Naive thymus-derived CD4-positive, alpha-beta T cell (primary cell): ENCODE measurements around the gene ZNF569. TPM values are rescaled to one million over a fixed set of nuclear protein-coding genes. Genes with fewer than 3 reads are reported as not detected.
"Not testable (repeated sequence)": the region's sequence is repeated elsewhere in the genome, so short reads cannot be mapped to it uniquely, and the experiment has no call there.

Experiments
- ATAC-seq: fragments of 150-1000 bp; cut with Tn5 transposase; 2 replicates; pipeline ENCODE4 v1.10.0; 2021; ENCODE audit warnings: mild to moderate bottlenecking, moderate library complexity
- CTCF ChIA-PET: fragments of 350-600 bp; sonication (Branson Sonifier 250); formaldehyde crosslinking; loops from one replicate; lab custom pipeline; 2021; ENCODE audit warnings: antibody characterized with exemption; lab: Charles Lee
- POLR2A ChIA-PET: fragments of 350-600 bp; sonication (Branson Sonifier 250); formaldehyde crosslinking; loops from one replicate; lab custom pipeline; 2021; ENCODE audit warnings: antibody characterized with exemption, inconsistent platforms; lab: Charles Lee
- DNase-seq, 9 donors: peaks; one replicate each; pipeline versions ENCODE4 v3.0.0 to v3.0.0-alpha.2; 2020 to 2022; ENCODE audit warnings: mixed read lengths in 1 of 9
- H3K27ac ChIP-seq: one replicate; pipeline ENCODE4 v1.7.0; 2013; ENCODE audit warnings: mild to moderate bottlenecking, low read depth, low read length, moderate library complexity
- H3K27me3 ChIP-seq, 2 donors: one replicate each; pipeline ENCODE4 v1.7.0; 2013; ENCODE audit warnings: low read length in 2 of 2, mild to moderate bottlenecking in 2 of 2, moderate library complexity in 2 of 2; ENCODE audit not compliant: control insufficient read depth in 2 of 2, insufficient read depth in 2 of 2
- H3K36me3 ChIP-seq, 3 experiments: 1 replicate in 2 of 3; 2 replicates in 1 of 3; pipeline ENCODE4 v1.7.0; 2013; ENCODE audit warnings: low read length in 3 of 3, mild to moderate bottlenecking in 3 of 3, moderate library complexity in 1 of 3; ENCODE audit not compliant: insufficient read depth in 3 of 3, control insufficient read depth in 2 of 3
- H3K4me1 ChIP-seq, 2 donors: one replicate each; pipeline ENCODE4 v1.7.0; 2013; ENCODE audit warnings: low read length in 2 of 2, mild to moderate bottlenecking in 2 of 2, moderate library complexity in 1 of 2; ENCODE audit not compliant: control insufficient read depth in 2 of 2, insufficient read depth in 2 of 2
- H3K4me3 ChIP-seq: 2 replicates; pipeline ENCODE4 v1.7.0; 2013; ENCODE audit warnings: mild to moderate bottlenecking, low read length
- H3K9me3 ChIP-seq, 3 experiments: 1 replicate in 2 of 3; 2 replicates in 1 of 3; pipeline ENCODE4 v1.7.0; 2013; ENCODE audit warnings: low read length in 3 of 3; ENCODE audit not compliant: control insufficient read depth in 2 of 3
- H3K27ac Mint-ChIP-seq, 9 donors: one replicate each; pipeline ENCODE4 v1.8.0; 2020 to 2022; ENCODE audit warnings: mixed read lengths in 9 of 9, mild to moderate bottlenecking in 8 of 9, moderate library complexity in 5 of 9, inconsistent platforms in 2 of 9
- H3K27me3 Mint-ChIP-seq, 5 donors: one replicate each; pipeline ENCODE4 v1.8.0; 2021 to 2022; ENCODE audit warnings: mixed read lengths in 5 of 5, mild to moderate bottlenecking in 1 of 5
- H3K36me3 Mint-ChIP-seq, 5 donors: one replicate each; pipeline ENCODE4 v1.8.0; 2020 to 2022; ENCODE audit warnings: mixed read lengths in 5 of 5, mild to moderate bottlenecking in 3 of 5, inconsistent platforms in 1 of 5
- H3K4me1 Mint-ChIP-seq, 7 donors: one replicate each; pipeline ENCODE4 v1.8.0; 2020 to 2022; ENCODE audit warnings: mixed read lengths in 7 of 7, mild to moderate bottlenecking in 3 of 7, inconsistent platforms in 1 of 7
- H3K4me3 Mint-ChIP-seq, 10 donors: one replicate each; pipeline ENCODE4 v1.8.0; 2020 to 2022; ENCODE audit warnings: mild to moderate bottlenecking in 10 of 10, mixed read lengths in 10 of 10, moderate library complexity in 6 of 10, inconsistent platforms in 2 of 10
- H3K9me3 Mint-ChIP-seq, 11 donors: one replicate each; pipeline ENCODE4 v1.8.0; 2020 to 2022; ENCODE audit warnings: mixed read lengths in 11 of 11, mild to moderate bottlenecking in 4 of 11, inconsistent platforms in 1 of 11, moderate library complexity in 1 of 11
- intact Hi-C, 2 donors: fragments of 100-400 bp; cut with micrococcal nuclease; formaldehyde crosslinking; loops; one replicate each; pipeline ENCODE4 v1.15.1; 2023
- polyA plus RNA-seq, 2 donors: library from polyadenylated mRNA; unstranded; fragments of 300-500 nt; fragmentation: Illumina TruSeq; gene quantifications; one replicate each; pipeline ENCODE4 v1.2.3, GENCODE V29; 2021
- total RNA-seq, 6 experiments: library from RNA in 5 of 6; stranded (reverse) in 5 of 6; gene quantifications; 1 replicate in 5 of 6; 2 replicates in 1 of 6; pipeline ENCODE4 v1.2.3 and lab custom pipeline; 2021 to 2026

The ZNF569 gene
- total and polyA plus RNA-seq, 7 experiments from 2014 or later: 4.1 to 16.4 (median 5.9) TPM

DNA sequence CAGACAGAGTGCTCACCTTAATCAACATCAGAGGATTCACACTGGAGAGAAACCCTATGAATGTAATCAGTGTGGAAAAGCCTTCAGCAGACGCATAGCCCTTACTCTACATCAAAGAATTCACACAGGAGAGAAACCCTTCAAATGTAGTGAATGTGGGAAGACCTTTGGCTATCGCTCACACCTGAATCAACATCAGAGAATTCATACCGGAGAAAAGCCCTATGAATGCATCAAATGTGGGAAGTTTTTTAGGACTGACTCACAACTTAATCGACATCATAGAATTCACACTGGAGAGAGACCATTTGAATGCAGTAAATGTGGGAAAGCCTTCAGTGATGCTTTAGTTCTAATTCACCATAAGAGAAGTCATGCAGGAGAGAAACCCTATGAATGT lies 78.0 kb downstream of the ZNF569 start:
- no peak overlapping the region for H3K4me3 ChIP-seq
- ATAC-seq (no peak), DNase-seq (no peak)
- POLR2A ChIA-PET: interaction anchor here (0.7 kb wide), 1 partner anchor 52 kb away, joined by 5 read pairs; no protein-coding TSS in a partner anchor
- peaks cover 31 to 62% (median 54%) of the 10 kb centered on the region in 5 donors for H3K36me3 Mint-ChIP-seq
- H3K4me1 Mint-ChIP-seq: no peaks in the 10 kb centered on the region
- H3K27ac ChIP-seq: no peak overlapping the region
- H3K27me3 Mint-ChIP-seq: no peaks in the 10 kb centered on the region
- H3K9me3 Mint-ChIP-seq: peaks cover 4 to 97% (median 70%) of the 10 kb centered on the region in 11 donors
- H3K27ac Mint-ChIP-seq: no peak overlapping the region
- H3K9me3 ChIP-seq: peaks cover 18 to 88% (median 43%) of the 10 kb centered on the region in 3 experiments
- H3K4me1 ChIP-seq: no peaks in the 10 kb centered on the region
- H3K36me3 ChIP-seq: peaks cover 4 to 53% (median 16%) of the 10 kb centered on the region in 3 experiments
- CTCF ChIA-PET: no interaction called here
- intact Hi-C loops: no loop called here
- no peaks in the 10 kb centered on the region for H3K27me3 ChIP-seq
- H3K4me3 Mint-ChIP-seq: no peak overlapping the region

DNA sequence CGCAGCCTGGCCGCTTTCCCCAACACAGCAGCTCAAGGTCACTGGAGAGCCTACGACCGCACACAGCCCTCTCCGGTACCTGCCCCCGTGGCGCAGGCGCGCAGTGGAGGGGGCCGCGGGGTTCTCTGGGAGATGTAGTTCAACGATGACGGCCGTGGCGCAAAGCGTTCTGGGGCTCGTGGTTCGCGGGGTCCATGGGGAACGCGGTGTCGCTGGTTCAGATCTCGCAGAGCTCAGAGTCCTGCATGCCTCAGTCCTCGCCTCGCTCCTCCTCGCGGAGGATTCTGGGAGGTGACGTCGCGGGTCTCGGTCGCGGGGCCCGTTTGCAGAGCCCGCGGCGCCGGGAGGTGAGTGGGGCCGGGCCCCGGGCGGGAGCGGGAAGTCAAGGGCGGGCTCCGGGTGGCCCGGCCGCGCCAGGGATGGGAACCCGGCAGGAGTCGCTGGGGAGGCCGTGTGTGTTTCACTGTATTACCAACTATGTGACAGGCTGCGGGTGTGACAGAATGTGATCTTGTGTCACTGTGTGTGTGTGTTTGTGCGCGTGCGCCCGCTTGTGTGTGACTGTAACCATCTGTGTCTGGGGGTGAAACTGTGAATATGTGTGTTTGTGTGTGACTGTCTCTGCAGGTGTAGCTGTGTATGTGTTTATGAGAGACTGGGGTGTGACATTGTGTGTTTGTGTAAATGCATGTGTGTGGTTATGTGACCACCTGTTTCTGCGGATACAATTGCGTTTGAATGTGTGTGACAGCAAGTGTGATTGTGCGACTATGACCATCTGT lies 96.2 kb downstream of the ZNF569 start, which contains the start of gene ZNF527:
Gene ZNF527 (plus strand): TSS at position 220 of the 782 bp plus-strand sequence. CDS start 3,100 bp downstream, outside the sequence.
- ChIA-PET CTCF (no interaction called here), POLR2A (interaction anchor here (0.7 to 2.2 kb wide), 23 partner anchors 11 to 1231 kb away, joined by 3 to 16 read pairs (median 5); partner anchors contain the start of genes CAPNS1, SIPA1L3, WDR87 and ZNF146)
- peaks cover 7 to 25% (median 17%) of the 10 kb centered on the region in 7 donors for H3K4me1 Mint-ChIP-seq
- H3K27ac Mint-ChIP-seq: peak within 1 kb of the TSS; percentile 87 to 99 (median 97)
- intact Hi-C loops: loop anchor here (1.0 to 10.0 kb wide), 26 partner anchors 37 to 953 kb away; partner anchors contain the start of genes SIPA1L3 (in 2 of the 2), ZFP30 (in 2 of the 2), ZNF345 (in 2 of the 2) and ZNF383 (in 2 of the 2)
- peak within 1 kb of the TSS; percentile 74 for H3K27ac ChIP-seq
- peaks cover 0 to 27% (median 8%) of the 10 kb centered on the region in 11 donors for H3K9me3 Mint-ChIP-seq
- H3K4me3 Mint-ChIP-seq: peak within 1 kb of the TSS; percentile 92 to 100 (median 98)
- peaks cover 0 to 23% (median 0%) of the 10 kb centered on the region in 3 experiments for H3K9me3 ChIP-seq
- H3K4me3 ChIP-seq: peak within 1 kb of the TSS; percentile 85
- ATAC-seq (peak; percentile 96), DNase-seq (peak; percentile 92 to 97 (median 96))
- peaks cover 0 to 8% of the 10 kb centered on the region in 2 donors for H3K4me1 ChIP-seq
- H3K27me3 Mint-ChIP-seq: no peaks in the 10 kb centered on the region
- no peaks in the 10 kb centered on the region for H3K27me3 ChIP-seq
- peaks cover 5 to 13% (median 8%) of the 10 kb centered on the region in 5 donors for H3K36me3 Mint-ChIP-seq
- H3K36me3 ChIP-seq: peaks cover 0 to 20% (median 14%) of the 10 kb centered on the region in 3 experiments

DNA sequence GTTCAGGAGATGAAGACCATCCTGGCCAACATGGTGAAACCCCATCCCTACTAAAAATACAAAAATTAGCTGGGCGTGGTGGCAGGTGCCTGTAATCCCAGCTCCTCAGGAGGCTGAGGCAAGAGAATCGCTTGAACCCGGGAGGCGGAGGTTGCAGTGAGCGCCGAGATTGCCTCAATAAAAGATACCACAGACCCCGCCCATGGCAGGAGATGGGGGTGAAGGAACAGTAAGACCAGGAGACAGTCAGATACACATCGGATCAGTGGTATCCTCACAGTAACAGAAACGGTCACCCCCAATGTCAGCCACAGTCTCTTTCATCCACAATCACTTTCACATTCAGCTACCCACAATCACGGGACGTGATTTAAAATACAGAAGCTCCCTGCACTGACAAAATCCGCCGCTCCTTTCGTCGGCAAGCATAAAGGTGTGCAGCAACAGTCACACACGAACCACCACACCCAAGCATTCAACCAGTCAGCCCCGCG lies 96.8 kb downstream of the ZNF569 start:
- peak overlapping the region; percentile 85 for H3K4me3 ChIP-seq
- POLR2A ChIA-PET: interaction anchor here (0.7 to 2.2 kb wide), 24 partner anchors 11 to 1231 kb away, joined by 3 to 16 read pairs (median 4); partner anchors contain the start of genes CAPNS1, SIPA1L3, WDR87 and ZNF146
- ATAC-seq: peak; percentile 55
- Mint-ChIP-seq H3K4me3 (peak overlapping the region; percentile 92 to 100 (median 98)), H3K27ac (peak overlapping the region; percentile 87 to 99 (median 97)), H3K4me1 (peaks cover 7 to 25% (median 17%) of the 10 kb centered on the region in 7 donors), H3K9me3 (peaks cover 0 to 33% (median 11%) of the 10 kb centered on the region in 11 donors), H3K36me3 (peaks cover 5 to 18% (median 8%) of the 10 kb centered on the region in 5 donors)
- CTCF ChIA-PET, H3K4me1 ChIP-seq, DNase-seq, H3K27me3 ChIP-seq, H3K27me3 Mint-ChIP-seq: not testable (repeated sequence)
- peaks cover 0 to 23% (median 0%) of the 10 kb centered on the region in 3 experiments for H3K9me3 ChIP-seq
- peak overlapping the region; percentile 74 for H3K27ac ChIP-seq
- intact Hi-C loops: loop anchor here (1.0 to 10.0 kb wide), 7 partner anchors 53 to 842 kb away; partner anchors contain the start of genes SIPA1L3 (in 1 of the 2), WDR87 (in 1 of the 2), ZNF260 (in 1 of the 2) and ZNF345 (in 1 of the 2)
- peaks cover 0 to 14% (median 9%) of the 10 kb centered on the region in 3 experiments for H3K36me3 ChIP-seq

DNA sequence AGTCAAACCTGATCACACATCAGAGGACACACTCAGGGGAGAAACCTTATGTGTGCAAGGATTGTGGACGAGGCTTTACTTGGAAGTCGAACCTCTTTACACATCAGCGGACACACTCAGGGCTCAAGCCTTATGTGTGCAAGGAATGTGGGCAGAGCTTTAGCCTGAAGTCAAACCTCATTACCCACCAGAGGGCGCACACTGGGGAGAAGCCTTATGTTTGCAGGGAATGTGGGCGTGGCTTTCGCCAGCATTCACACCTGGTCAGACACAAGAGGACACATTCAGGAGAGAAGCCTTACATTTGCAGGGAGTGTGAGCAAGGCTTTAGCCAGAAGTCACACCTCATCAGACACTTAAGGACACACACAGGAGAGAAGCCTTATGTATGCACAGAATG lies 104.5 kb downstream of the ZNF569 start:
- peaks cover 42 to 71% (median 66%) of the 10 kb centered on the region in 5 donors for H3K36me3 Mint-ChIP-seq
- CTCF ChIA-PET: no interaction called here
- POLR2A ChIA-PET: no interaction called here

DNA sequence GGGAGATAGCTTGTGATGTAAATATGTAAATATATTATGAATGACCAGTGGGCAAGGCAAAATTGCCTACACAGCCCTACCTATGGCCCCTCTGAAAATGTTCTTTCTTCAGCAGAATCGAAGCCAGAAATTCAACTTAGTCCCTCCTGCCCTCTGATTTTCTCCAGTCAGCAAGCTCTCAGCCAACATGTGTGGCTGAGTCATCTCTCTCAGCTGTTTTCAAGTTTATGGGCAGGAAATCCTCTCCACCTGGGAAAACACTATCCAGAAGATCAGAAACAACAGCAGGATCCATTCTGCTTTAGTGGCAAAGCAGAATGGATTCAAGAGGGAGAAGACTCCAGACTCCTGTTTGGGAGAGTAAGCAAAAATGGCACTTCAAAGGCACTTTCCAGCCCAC lies 105.2 kb downstream of the ZNF569 start:
- H3K4me1 Mint-ChIP-seq: peaks cover 0 to 2% (median 0%) of the 10 kb centered on the region in 7 donors
- H3K4me3 Mint-ChIP-seq: no peak overlapping the region
- H3K27ac Mint-ChIP-seq: no peak overlapping the region
- H3K4me1 ChIP-seq: no peaks in the 10 kb centered on the region
- no peak overlapping the region for H3K4me3 ChIP-seq
- ChIA-PET POLR2A (no interaction called here), CTCF (no interaction called here)
- peaks cover 11 to 72% (median 20%) of the 10 kb centered on the region in 3 experiments for H3K36me3 ChIP-seq
- no peaks in the 10 kb centered on the region for H3K27me3 ChIP-seq
- no peak overlapping the region for H3K27ac ChIP-seq
- peaks cover 12 to 91% (median 58%) of the 10 kb centered on the region in 11 donors for H3K9me3 Mint-ChIP-seq
- intact Hi-C loops: no loop called here
- peaks cover 48 to 78% (median 73%) of the 10 kb centered on the region in 5 donors for H3K36me3 Mint-ChIP-seq
- no peak for ATAC-seq
- H3K9me3 ChIP-seq: peaks cover 0 to 40% (median 22%) of the 10 kb centered on the region in 3 experiments
- no peaks in the 10 kb centered on the region for H3K27me3 Mint-ChIP-seq
- no peak for DNase-seq

More for the DNA sequence above, 104.5 kb downstream of the ZNF569 start:
- H3K27ac ChIP-seq: no peak overlapping the region
- Mint-ChIP-seq H3K4me3 (no peak overlapping the region), H3K27ac (no peak overlapping the region), H3K9me3 (peaks cover 11 to 84% (median 53%) of the 10 kb centered on the region in 11 donors), H3K27me3 (no peaks in the 10 kb centered on the region), H3K4me1 (no peaks in the 10 kb centered on the region)
- H3K9me3 ChIP-seq: peaks cover 0 to 40% (median 15%) of the 10 kb centered on the region in 3 experiments
- H3K4me3 ChIP-seq: no peak overlapping the region
- no peaks in the 10 kb centered on the region for H3K4me1 ChIP-seq
- peaks cover 11 to 65% (median 13%) of the 10 kb centered on the region in 3 experiments for H3K36me3 ChIP-seq
- ATAC-seq: no peak
- no peak for DNase-seq
- intact Hi-C loops: no loop called here
- no peaks in the 10 kb centered on the region for H3K27me3 ChIP-seq
